H1 (cell line): Measurements from ENCODE around the gene FCRL4. TPM values are rescaled to one million over a fixed set of nuclear protein-coding genes. Genes with fewer than 3 reads are reported as not detected.

Experiments used
- BACH1 ChIP-seq: IDR thresholded peaks from 2 replicates; pipeline ENCODE4 v1.6.1; 2012; ENCODE audit warnings: low read length, improper control_type of control experiment
- EZH2 ChIP-seq: fragments of 200-600 bp; sonication (generic); IDR thresholded peaks from 2 replicates; pipeline ENCODE4 v1.7.1; 2012; ENCODE audit warnings: low read depth, mild to moderate bottlenecking, moderate library complexity, low read length, inconsistent platforms; ENCODE audit not compliant: severe bottlenecking
- SIRT6 ChIP-seq: IDR thresholded peaks from one replicate; pipeline ENCODE4 v1.7.1; 2012; ENCODE audit warnings: low read length, inconsistent platforms
- SUZ12 ChIP-seq: fragments of 200-600 bp; sonication (generic); IDR thresholded peaks from 2 replicates; pipeline ENCODE4 v1.6.1; 2012; ENCODE audit warnings: mild to moderate bottlenecking, inconsistent platforms, low read length, moderate library complexity, mixed read lengths
- polyA plus RNA-seq, 7 experiments: library from polyadenylated mRNA; depleted of rRNA in 3 of 7; stranded (reverse) in 5 of 7; unstranded in 2 of 7; fragments of >200 nt in 5 of 7; fragments of 200-250 nt in 2 of 7; gene quantifications; 1 replicate in 5 of 7; 2 replicates in 1 of 7; 4 replicates in 1 of 7; pipeline versions ENCODE4 v1.2.1 to v1.2.3, GENCODE V29; 2011 to 2013; ENCODE audit warnings: missing spikeins in 2 of 7, mixed read lengths in 2 of 7
- total RNA-seq: library from RNA; stranded (reverse); fragmentation: NEBNext Ultra II Directional; extraction: Animal tissue kit (Norgen Biotek cat#: 25700); gene quantifications from 2 replicates; pipeline ENCODE4 v1.2.1, GENCODE V29; 2021

The FCRL4 gene
- total and polyA plus RNA-seq, 2 of the 8 experiments (the other 6 are each of a cell fraction or from before 2014, with no cell fraction given) = not detected

DNA sequence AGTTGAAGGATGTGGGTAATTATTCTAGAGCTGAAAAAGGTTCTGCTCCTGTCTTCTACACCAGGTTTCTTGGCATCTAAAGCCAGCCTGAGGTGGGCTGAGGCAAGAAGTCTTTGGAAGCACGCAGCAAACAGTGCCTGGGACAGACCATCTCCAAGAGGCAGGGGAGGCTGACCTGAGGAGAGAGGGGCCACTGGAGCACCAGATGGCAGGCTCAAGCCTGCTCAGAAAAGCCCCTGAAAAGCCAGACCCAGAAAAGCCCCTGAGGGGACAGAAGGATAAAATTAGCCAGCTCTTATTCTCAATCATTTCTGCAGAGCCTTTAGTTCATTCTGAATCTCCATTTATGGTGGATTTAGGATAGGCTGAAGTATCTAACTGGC, 17.1 kb downstream of the FCRL4 start (continued):
- TF ChIP-seq BACH1 (no peak), SIRT6 (no peak), EZH2 (no peak), SUZ12 (no peak)
